HUDEP-2 (cell line): ENCODE measurements around the gene CFAP73.
A peak's percentile ranks its signal among the peaks of the same experiment; 100 is the strongest.

ENCODE experiments used
- DNase-seq, 76 experiments: peaks; one replicate each; lab custom pipeline; 2025; ENCODE audit not compliant: unreplicated experiment in 76 of 76; lab: John Stamatoyannopoulos, UW

The CFAP73 gene

DNA sequence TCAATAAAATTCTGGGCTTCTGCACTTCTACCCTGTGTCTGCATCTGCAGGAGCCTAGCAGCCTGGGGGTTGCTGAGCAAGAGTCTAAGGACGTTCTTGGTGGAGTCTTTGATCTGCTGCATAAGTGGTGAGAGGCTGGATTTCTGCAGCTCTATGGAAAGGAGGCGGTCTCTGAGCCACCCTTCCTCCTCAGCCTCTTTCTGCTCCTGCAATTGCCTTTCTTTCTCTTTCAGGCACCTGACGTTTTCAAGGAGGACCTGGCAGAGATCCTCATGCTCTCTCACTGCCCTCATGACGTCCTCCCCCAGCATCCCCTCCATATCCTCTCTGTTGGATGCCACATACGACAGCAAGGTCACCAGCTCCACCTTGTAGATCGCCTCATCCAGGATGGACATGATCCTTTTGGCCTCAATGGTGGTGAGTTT is 58.1 kb downstream of the CFAP73 start:
- no peak for DNase-seq

DNA sequence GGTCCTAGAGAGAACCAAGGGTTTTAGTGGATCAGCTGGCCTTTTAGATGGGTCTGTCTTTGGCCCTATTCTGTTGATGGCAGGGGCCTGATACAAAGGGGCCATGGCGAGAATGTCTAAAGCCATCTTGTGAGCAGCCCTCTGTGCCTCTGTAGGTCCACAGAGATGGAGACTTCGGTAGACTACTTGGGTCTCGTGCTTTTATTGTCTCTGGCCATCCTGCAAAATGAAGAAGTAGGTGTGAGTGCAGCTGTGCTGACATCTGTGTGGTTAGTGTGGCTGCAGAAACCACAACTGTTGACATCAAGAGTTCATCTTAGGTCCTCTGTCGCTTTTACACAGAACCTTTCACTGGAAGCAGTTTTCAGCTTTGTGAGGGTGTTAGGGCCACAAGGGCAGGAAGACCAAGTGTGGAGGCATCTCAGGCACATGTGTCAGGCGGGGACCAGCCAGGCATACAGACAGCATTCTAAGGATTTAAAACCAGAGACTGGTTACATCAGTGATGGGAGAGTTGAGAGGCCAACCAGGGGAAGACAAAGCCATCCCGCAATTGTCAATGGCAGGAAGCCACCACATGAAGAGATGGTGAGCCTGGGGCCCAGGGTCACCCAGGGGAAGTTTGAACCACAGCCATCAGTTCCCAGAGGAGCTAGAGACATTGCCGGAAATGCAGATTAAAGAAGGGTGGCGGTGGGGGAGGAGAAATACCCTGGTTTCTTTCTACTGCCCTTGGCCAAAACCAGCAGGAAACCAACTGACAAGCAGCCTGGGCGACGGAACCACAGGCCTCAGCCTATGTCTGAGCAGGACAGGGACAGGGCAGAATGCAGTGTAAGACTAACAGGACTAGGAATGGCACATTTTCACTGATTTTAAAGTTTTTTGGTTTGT is 58.8 kb downstream of the CFAP73 start:
- peak in 2 of 76 experiments; percentile 12 to 37 for DNase-seq
